OCI-LY3 (cell line): ENCODE measurements around the gene HOXD3.

ENCODE experiments used
- EZH2phosphoT487 ChIP-seq: fragments of 200-600 bp; shearing (Covaris generic); IDR thresholded peaks from 2 replicates; pipeline ENCODE4 v1.6.1; 2018; ENCODE audit warnings: antibody characterized with exemption, mixed run types, low read depth
- TF ChIP-seq, protein P1 (sequence below): fragments of 200-600, 300-600 bp; sonication (generic); IDR thresholded peaks from 2 replicates; pipeline ENCODE4 v1.5.1; 2014; ENCODE audit warnings: antibody characterized with exemption, low read length, low read depth

DNA sequence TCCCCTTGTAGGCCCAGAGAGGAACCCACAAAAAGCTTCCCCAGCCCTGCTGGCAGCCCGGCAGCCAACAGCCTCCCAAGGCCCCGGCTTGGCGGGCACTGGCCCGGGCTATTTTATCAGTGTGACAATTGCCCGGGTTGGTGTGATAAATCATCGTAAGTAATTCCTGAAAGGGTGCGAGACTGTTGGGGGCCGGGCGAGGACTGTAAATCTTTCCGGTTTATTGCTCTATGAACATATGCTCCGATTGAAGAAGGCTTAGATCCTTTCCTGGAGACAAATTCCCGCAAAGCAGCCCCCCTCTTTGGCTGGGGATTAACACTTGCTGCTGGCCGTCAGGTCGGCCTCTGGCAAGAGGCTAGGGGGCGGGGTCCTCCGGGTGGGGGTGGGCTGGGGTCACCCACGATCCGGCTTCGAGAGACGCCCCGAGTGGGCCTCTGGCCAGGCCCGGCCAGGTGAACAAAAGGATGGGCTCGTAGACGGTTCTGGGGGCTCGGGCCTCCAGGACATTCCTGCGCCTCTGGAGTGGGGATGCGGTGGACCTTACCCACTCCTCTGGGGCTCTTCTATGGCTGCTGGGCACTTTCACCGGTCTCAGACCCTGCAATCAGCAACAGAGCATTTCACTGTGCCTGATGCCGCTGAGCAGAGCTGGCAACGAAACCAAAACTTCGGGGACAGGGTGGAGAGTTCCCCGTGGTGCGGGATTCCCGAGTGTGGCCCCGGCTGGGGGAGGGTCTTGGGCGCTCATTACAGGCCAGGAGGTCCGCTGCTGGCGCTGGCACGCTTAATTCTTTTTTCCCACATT lies 2.0 kb downstream of the HOXD3 start:
- TF ChIP-seq, protein P1, sequence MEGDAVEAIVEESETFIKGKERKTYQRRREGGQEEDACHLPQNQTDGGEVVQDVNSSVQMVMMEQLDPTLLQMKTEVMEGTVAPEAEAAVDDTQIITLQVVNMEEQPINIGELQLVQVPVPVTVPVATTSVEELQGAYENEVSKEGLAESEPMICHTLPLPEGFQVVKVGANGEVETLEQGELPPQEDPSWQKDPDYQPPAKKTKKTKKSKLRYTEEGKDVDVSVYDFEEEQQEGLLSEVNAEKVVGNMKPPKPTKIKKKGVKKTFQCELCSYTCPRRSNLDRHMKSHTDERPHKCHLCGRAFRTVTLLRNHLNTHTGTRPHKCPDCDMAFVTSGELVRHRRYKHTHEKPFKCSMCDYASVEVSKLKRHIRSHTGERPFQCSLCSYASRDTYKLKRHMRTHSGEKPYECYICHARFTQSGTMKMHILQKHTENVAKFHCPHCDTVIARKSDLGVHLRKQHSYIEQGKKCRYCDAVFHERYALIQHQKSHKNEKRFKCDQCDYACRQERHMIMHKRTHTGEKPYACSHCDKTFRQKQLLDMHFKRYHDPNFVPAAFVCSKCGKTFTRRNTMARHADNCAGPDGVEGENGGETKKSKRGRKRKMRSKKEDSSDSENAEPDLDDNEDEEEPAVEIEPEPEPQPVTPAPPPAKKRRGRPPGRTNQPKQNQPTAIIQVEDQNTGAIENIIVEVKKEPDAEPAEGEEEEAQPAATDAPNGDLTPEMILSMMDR = no peak
- no peak for TF ChIP-seq EZH2phosphoT487
